Measurements from ENCODE around the gene FXYD6. TPM values are rescaled to one million over a fixed set of nuclear protein-coding genes. Genes with fewer than 3 reads are reported as not detected.

FXYD6 gene
- polyA plus RNA-seq, 2 of the 4 experiments (the other 2 are of a cell fraction): 0.26 to 0.49 TPM

- WGBS (ENCODE audit: missing lambda C conversion rate): 51% methylated on average over 10 of the region's 18 CpGs
- no peak for FAIRE-seq
- no peak overlapping the region for H3K27ac ChIP-seq
- no peaks in the 10 kb centered on the region for H3K9me3 ChIP-seq
- ChIA-PET POLR2A (no interaction called here), CTCF (interaction anchor here (1.5 kb wide), 1 partner anchor 216 kb away, joined by 4 read pairs; no protein-coding TSS in a partner anchor)
- no peak; a peak in 2 of 6 replicates for ATAC-seq
- no peak overlapping the region for H3K4me2 ChIP-seq
- H3K4me1 ChIP-seq: no peaks in the 10 kb centered on the region
- TF ChIP-seq CHD4 (IDR thresholded peaks at IDR 0.05; ENCODE audit: borderline replicate concordance): no peak
- TF ChIP-seq MAZ (IDR thresholded peaks at IDR 0.05; ENCODE audit: borderline replicate concordance, low read depth, low read length): no peak
- TF ChIP-seq, protein P1, sequence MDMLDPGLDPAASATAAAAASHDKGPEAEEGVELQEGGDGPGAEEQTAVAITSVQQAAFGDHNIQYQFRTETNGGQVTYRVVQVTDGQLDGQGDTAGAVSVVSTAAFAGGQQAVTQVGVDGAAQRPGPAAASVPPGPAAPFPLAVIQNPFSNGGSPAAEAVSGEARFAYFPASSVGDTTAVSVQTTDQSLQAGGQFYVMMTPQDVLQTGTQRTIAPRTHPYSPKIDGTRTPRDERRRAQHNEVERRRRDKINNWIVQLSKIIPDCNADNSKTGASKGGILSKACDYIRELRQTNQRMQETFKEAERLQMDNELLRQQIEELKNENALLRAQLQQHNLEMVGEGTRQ (IDR thresholded peaks at IDR 0.05): no peak
- TF ChIP-seq EHF (CRISPR knock-in tag; IDR thresholded peaks at IDR 0.05): no peak
- TF ChIP-seq, protein P2, sequence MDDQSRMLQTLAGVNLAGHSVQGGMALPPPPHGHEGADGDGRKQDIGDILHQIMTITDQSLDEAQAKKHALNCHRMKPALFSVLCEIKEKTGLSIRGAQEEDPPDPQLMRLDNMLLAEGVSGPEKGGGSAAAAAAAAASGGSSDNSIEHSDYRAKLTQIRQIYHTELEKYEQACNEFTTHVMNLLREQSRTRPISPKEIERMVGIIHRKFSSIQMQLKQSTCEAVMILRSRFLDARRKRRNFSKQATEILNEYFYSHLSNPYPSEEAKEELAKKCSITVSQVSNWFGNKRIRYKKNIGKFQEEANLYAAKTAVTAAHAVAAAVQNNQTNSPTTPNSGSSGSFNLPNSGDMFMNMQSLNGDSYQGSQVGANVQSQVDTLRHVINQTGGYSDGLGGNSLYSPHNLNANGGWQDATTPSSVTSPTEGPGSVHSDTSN (IDR thresholded peaks at IDR 0.05): no peak
- TF ChIP-seq, protein P3, sequence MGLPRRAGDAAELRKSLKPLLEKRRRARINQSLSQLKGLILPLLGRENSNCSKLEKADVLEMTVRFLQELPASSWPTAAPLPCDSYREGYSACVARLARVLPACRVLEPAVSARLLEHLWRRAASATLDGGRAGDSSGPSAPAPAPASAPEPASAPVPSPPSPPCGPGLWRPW (IDR thresholded peaks at IDR 0.05): no peak
- TF ChIP-seq KDM1A (IDR thresholded peaks at IDR 0.05; ENCODE audit: low read depth): no peak
- TF ChIP-seq GATA3 (IDR thresholded peaks at IDR 0.05; ENCODE audit: borderline replicate concordance): no peak
- no peak for TF ChIP-seq CHD2 (IDR thresholded peaks at IDR 0.05; ENCODE audit: low read length, partially characterized antibody)
- TF ChIP-seq SMC3 (IDR thresholded peaks at IDR 0.05): no peak
- no peak for TF ChIP-seq EHMT2 (IDR thresholded peaks at IDR 0.05; ENCODE audit: low read depth)
- no peak for TF ChIP-seq HDAC2 (IDR thresholded peaks at IDR 0.05)
- TF ChIP-seq TP53 (CRISPR knock-in tag; IDR thresholded peaks at IDR 0.05): no peak
- TF ChIP-seq, protein P4, sequence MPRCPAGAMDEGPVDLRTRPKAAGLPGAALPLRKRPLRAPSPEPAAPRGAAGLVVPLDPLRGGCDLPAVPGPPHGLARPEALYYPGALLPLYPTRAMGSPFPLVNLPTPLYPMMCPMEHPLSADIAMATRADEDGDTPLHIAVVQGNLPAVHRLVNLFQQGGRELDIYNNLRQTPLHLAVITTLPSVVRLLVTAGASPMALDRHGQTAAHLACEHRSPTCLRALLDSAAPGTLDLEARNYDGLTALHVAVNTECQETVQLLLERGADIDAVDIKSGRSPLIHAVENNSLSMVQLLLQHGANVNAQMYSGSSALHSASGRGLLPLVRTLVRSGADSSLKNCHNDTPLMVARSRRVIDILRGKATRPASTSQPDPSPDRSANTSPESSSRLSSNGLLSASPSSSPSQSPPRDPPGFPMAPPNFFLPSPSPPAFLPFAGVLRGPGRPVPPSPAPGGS (IDR thresholded peaks at IDR 0.05): no peak
- TF ChIP-seq HOXB5 (CRISPR knock-in tag; IDR thresholded peaks at IDR 0.05): no peak
- TF ChIP-seq, protein P5, sequence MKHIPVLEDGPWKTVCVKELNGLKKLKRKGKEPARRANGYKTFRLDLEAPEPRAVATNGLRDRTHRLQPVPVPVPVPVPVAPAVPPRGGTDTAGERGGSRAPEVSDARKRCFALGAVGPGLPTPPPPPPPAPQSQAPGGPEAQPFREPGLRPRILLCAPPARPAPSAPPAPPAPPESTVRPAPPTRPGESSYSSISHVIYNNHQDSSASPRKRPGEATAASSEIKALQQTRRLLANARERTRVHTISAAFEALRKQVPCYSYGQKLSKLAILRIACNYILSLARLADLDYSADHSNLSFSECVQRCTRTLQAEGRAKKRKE (CRISPR knock-in tag; IDR thresholded peaks at IDR 0.05; ENCODE audit: low read depth): no peak
- no peak for TF ChIP-seq ELK1 (IDR thresholded peaks at IDR 0.05; ENCODE audit: low read depth, low read length)
- H3K4me3 ChIP-seq: no peak overlapping the region
- no peak for DNase-seq (ENCODE audit: low read depth in 1 of 2, low spot score in 1 of 2)
Measured at GRCh38 chr11:117837070-117837776, 39.2 kb downstream of the FXYD6 start.

DNA sequence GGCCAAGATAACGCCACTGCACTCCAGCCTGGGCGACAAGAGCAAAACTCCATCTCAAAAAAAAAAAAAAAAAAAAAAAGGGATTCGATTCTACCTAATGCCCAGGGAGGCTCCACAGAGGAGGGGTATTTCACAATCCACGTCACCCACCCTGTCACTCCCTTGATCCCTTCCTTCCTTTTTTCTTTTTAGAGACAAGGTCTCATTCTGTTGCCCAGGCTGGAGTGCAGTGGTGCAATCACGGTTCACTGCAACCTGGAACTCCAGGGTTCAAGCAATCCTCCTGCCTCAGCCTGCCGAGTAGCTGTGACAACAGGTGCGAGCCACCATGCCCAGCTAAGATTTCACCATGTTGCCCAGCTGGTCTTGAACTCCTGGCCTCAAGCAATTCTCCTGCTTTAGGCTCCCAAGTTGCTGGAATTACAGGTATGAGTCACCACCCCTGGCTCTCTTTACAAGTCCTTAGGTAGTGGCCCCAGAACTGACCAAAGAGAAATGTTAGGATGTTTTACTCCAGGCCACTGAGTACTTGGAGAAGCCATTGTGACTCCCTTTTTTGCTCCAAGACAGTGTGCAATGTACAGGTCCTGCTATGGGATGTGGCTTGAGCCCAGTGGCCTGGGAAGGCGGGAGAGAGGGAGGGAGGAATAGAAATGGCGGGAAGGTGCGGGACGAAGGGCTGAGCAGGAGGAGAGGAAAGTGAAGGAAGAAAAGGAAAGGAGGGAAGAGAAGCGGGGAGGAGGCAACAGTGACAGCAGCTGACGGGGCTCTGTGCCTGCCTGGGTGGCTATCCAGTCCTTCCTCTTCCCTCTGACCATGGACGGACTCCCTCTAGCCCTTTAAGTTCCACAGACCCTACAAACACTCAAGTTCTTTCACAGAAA, 40.1 kb downstream of the FXYD6 start:
- H3K4me3 ChIP-seq: no peak overlapping the region
- H3K9me3 ChIP-seq: no peaks in the 10 kb centered on the region
- ATAC-seq (no peak), DNase-seq (ENCODE audit: low read depth in 1 of 2, low spot score in 1 of 2) (no peak), FAIRE-seq (no peak)
- H3K4me2 ChIP-seq: no peak overlapping the region
- WGBS (ENCODE audit: missing lambda C conversion rate): 69% methylated on average over 12 of the region's 14 CpGs
- no peaks in the 10 kb centered on the region for H3K4me1 ChIP-seq
- ChIA-PET CTCF (interaction anchor here (1.5 to 5.0 kb wide), 4 partner anchors 8 to 217 kb away, joined by 4 to 24 read pairs (median 10); partner anchors contain the start of gene FXYD2), POLR2A (no interaction called here)
- H3K27ac ChIP-seq: no peak overlapping the region
- no peak for TF ChIP-seq CBX8 (IDR thresholded peaks at IDR 0.05)
- no peak for TF ChIP-seq RCOR1 (IDR thresholded peaks at IDR 0.05; ENCODE audit: low read depth, low read length)
- TF ChIP-seq BHLHE40 (IDR thresholded peaks at IDR 0.05; ENCODE audit: low read depth, low read length): no peak
- no peak for TF ChIP-seq CBX2 (IDR thresholded peaks at IDR 0.05; ENCODE audit: borderline replicate concordance, low read depth)
- no peak for TF ChIP-seq MAFK (IDR thresholded peaks at IDR 0.05; ENCODE audit: partially characterized antibody)
- no peak for TF ChIP-seq FOSB (CRISPR knock-in tag; IDR thresholded peaks at IDR 0.05)
- no peak for TF ChIP-seq MAZ (IDR thresholded peaks at IDR 0.05; ENCODE audit: borderline replicate concordance, low read depth, low read length)
- TF ChIP-seq TP53 (CRISPR knock-in tag; IDR thresholded peaks at IDR 0.05): no peak
- TF ChIP-seq, protein P6, sequence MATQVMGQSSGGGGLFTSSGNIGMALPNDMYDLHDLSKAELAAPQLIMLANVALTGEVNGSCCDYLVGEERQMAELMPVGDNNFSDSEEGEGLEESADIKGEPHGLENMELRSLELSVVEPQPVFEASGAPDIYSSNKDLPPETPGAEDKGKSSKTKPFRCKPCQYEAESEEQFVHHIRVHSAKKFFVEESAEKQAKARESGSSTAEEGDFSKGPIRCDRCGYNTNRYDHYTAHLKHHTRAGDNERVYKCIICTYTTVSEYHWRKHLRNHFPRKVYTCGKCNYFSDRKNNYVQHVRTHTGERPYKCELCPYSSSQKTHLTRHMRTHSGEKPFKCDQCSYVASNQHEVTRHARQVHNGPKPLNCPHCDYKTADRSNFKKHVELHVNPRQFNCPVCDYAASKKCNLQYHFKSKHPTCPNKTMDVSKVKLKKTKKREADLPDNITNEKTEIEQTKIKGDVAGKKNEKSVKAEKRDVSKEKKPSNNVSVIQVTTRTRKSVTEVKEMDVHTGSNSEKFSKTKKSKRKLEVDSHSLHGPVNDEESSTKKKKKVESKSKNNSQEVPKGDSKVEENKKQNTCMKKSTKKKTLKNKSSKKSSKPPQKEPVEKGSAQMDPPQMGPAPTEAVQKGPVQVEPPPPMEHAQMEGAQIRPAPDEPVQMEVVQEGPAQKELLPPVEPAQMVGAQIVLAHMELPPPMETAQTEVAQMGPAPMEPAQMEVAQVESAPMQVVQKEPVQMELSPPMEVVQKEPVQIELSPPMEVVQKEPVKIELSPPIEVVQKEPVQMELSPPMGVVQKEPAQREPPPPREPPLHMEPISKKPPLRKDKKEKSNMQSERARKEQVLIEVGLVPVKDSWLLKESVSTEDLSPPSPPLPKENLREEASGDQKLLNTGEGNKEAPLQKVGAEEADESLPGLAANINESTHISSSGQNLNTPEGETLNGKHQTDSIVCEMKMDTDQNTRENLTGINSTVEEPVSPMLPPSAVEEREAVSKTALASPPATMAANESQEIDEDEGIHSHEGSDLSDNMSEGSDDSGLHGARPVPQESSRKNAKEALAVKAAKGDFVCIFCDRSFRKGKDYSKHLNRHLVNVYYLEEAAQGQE (IDR thresholded peaks at IDR 0.05): no peak
- TF ChIP-seq, protein P2 (IDR thresholded peaks at IDR 0.05): no peak
- TF ChIP-seq HOXB5 (CRISPR knock-in tag; IDR thresholded peaks at IDR 0.05): no peak
